ENCODE results near the gene GRHL1.

Gene GRHL1

DNA sequence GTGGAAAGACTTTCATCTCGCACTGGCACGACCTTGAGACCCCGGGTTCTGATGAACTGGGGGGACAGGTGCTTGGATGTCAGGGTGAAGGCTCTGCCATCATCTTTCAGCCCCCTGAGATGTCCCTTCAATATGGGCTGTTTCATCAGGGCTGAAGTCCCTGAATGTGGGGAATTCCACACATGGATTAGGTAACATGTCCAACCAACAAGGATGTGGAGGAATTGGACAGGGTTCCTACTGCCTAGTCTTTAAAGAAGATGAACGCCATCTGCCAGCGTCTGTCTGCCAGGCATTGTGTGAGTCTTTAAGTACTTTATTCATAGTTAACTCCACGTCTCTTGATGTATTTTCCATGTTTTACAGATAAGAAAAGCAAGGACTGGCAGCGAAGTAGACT lies 5.9 kb upstream of the GRHL1 start:
- no peak overlapping the region for H3K4me3 ChIP-seq (ENCODE audit: low read length)
- no peaks in the 10 kb centered on the region for H3F3A ChIP-seq (ENCODE audit: control insufficient read depth, insufficient read depth)
- no peaks in the 10 kb centered on the region for H3K9me3 ChIP-seq (ENCODE audit: control insufficient read depth, insufficient read depth, low read length)
- no peaks in the 10 kb centered on the region for H3K36me3 ChIP-seq (ENCODE audit: control insufficient read depth, low read length)
- no peaks in the 10 kb centered on the region for H3K9me2 ChIP-seq (replicated peaks; ENCODE audit: control insufficient read depth, low read length)
- H3K4me1 ChIP-seq (ENCODE audit: control insufficient read depth, low read length), result peaks cover 2% of the 10 kb centered on the region
- no peaks in the 10 kb centered on the region for H4K20me1 ChIP-seq (ENCODE audit: control insufficient read depth, insufficient read depth, low read depth, low read length)
- no peaks in the 10 kb centered on the region for H3K79me2 ChIP-seq (ENCODE audit: control insufficient read depth, low read length)
- H3K27me3 ChIP-seq (ENCODE audit: control insufficient read depth, low read length), result peaks cover 37% of the 10 kb centered on the region
- TF ChIP-seq, protein P1, sequence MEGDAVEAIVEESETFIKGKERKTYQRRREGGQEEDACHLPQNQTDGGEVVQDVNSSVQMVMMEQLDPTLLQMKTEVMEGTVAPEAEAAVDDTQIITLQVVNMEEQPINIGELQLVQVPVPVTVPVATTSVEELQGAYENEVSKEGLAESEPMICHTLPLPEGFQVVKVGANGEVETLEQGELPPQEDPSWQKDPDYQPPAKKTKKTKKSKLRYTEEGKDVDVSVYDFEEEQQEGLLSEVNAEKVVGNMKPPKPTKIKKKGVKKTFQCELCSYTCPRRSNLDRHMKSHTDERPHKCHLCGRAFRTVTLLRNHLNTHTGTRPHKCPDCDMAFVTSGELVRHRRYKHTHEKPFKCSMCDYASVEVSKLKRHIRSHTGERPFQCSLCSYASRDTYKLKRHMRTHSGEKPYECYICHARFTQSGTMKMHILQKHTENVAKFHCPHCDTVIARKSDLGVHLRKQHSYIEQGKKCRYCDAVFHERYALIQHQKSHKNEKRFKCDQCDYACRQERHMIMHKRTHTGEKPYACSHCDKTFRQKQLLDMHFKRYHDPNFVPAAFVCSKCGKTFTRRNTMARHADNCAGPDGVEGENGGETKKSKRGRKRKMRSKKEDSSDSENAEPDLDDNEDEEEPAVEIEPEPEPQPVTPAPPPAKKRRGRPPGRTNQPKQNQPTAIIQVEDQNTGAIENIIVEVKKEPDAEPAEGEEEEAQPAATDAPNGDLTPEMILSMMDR (IDR thresholded peaks at IDR 0.05; ENCODE audit: low read depth, low read length, poor library complexity, severe bottlenecking), result no peak
- H3K27ac ChIP-seq (ENCODE audit: low read depth, low read length), result no peak overlapping the region
- no peak overlapping the region for H3K4me2 ChIP-seq (ENCODE audit: low read length)

- TF ChIP-seq EZH2phosphoT487 (IDR thresholded peaks at IDR 0.05; ENCODE audit: borderline replicate concordance, low read length), result no peak
- TF ChIP-seq, protein P1 (IDR thresholded peaks at IDR 0.05; ENCODE audit: low read depth, low read length, poor library complexity, severe bottlenecking), result no peak
Measured at GRCh38 chr2:9946076-9946475, 5.4 kb upstream of the GRHL1 start.

DNA sequence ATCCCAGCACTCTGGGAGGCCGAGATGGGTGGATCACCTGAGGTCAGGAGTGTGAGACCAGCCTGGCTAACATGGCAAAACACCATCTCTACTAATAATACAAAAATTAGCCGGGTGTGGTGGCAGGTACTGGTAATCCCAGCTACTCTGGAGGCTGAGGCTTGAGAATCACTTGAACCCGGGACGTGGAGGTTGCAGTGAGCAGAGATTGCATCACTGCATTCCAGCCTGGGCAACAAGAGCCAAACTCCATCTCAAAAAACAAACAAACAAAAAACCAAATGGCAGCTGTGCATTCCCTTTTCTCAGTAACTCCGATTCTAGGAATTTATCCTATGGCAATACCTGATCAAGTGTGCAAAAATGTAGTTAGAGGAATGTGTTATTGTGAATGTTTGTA lies 4.7 kb upstream of the GRHL1 start:
- H3K36me3 ChIP-seq (ENCODE audit: control insufficient read depth, low read length), result no peaks in the 10 kb centered on the region
- H3K4me1 ChIP-seq (ENCODE audit: control insufficient read depth, low read length), result peaks cover 4% of the 10 kb centered on the region
- TF ChIP-seq, protein P1 (IDR thresholded peaks at IDR 0.05; ENCODE audit: low read depth, low read length, poor library complexity, severe bottlenecking), result no peak
- TF ChIP-seq EZH2phosphoT487 (IDR thresholded peaks at IDR 0.05; ENCODE audit: borderline replicate concordance, low read length), result no peak
- H3K27me3 ChIP-seq (ENCODE audit: control insufficient read depth, low read length), result peaks cover 40% of the 10 kb centered on the region
- no peaks in the 10 kb centered on the region for H3K9me2 ChIP-seq (replicated peaks; ENCODE audit: control insufficient read depth, low read length)
- no peaks in the 10 kb centered on the region for H3K79me2 ChIP-seq (ENCODE audit: control insufficient read depth, low read length)
- H3K9me3 ChIP-seq (ENCODE audit: control insufficient read depth, insufficient read depth, low read length), result no peaks in the 10 kb centered on the region
- no peak overlapping the region for H3K4me3 ChIP-seq (ENCODE audit: low read length)
- no peaks in the 10 kb centered on the region for H3F3A ChIP-seq (ENCODE audit: control insufficient read depth, insufficient read depth)
- H3K27ac ChIP-seq (ENCODE audit: low read depth, low read length), result no peak overlapping the region
- no peak overlapping the region for H3K4me2 ChIP-seq (ENCODE audit: low read length)
- H4K20me1 ChIP-seq (ENCODE audit: control insufficient read depth, insufficient read depth, low read depth, low read length), result no peaks in the 10 kb centered on the region

More at GRCh38 chr2:9946076-9946475, 5.4 kb upstream of the GRHL1 start:
- H3K27me3 ChIP-seq (ENCODE audit: control insufficient read depth, low read length), result peaks cover 40% of the 10 kb centered on the region
- no peaks in the 10 kb centered on the region for H3K9me3 ChIP-seq (ENCODE audit: control insufficient read depth, insufficient read depth, low read length)
- H3K79me2 ChIP-seq (ENCODE audit: control insufficient read depth, low read length), result no peaks in the 10 kb centered on the region
- no peak overlapping the region for H3K27ac ChIP-seq (ENCODE audit: low read depth, low read length)
- peaks cover 4% of the 10 kb centered on the region for H3K4me1 ChIP-seq (ENCODE audit: control insufficient read depth, low read length)
- H3K9me2 ChIP-seq (replicated peaks; ENCODE audit: control insufficient read depth, low read length), result no peaks in the 10 kb centered on the region
- no peaks in the 10 kb centered on the region for H3F3A ChIP-seq (ENCODE audit: control insufficient read depth, insufficient read depth)
- no peak overlapping the region for H3K4me2 ChIP-seq (ENCODE audit: low read length)
- no peak overlapping the region for H3K4me3 ChIP-seq (ENCODE audit: low read length)
- H4K20me1 ChIP-seq (ENCODE audit: control insufficient read depth, insufficient read depth, low read depth, low read length), result no peaks in the 10 kb centered on the region
- no peaks in the 10 kb centered on the region for H3K36me3 ChIP-seq (ENCODE audit: control insufficient read depth, low read length)

GRCh38 chr2:9948721-9949120 lies 2.8 kb upstream of the GRHL1 start:
- Histone ChIP-seq H3K9me3 (ENCODE audit: control insufficient read depth, insufficient read depth, low read length) (no peaks in the 10 kb centered on the region), H3K4me3 (ENCODE audit: low read length) (no peak overlapping the region), H3K27ac (ENCODE audit: low read depth, low read length) (no peak overlapping the region), H3K4me2 (ENCODE audit: low read length) (no peak overlapping the region), H4K20me1 (ENCODE audit: control insufficient read depth, insufficient read depth, low read depth, low read length) (no peaks in the 10 kb centered on the region), H3K9me2 (replicated peaks; ENCODE audit: control insufficient read depth, low read length) (no peaks in the 10 kb centered on the region), H3K36me3 (ENCODE audit: control insufficient read depth, low read length) (no peaks in the 10 kb centered on the region), H3K27me3 (ENCODE audit: control insufficient read depth, low read length) (peaks cover 40% of the 10 kb centered on the region), H3F3A (ENCODE audit: control insufficient read depth, insufficient read depth) (peaks cover 3% of the 10 kb centered on the region; the same call in 1 of the 2 replicates), H3K79me2 (ENCODE audit: control insufficient read depth, low read length) (no peaks in the 10 kb centered on the region), H3K4me1 (ENCODE audit: control insufficient read depth, low read length) (peaks cover 20% of the 10 kb centered on the region)
- TF ChIP-seq EZH2phosphoT487 (IDR thresholded peaks at IDR 0.05; ENCODE audit: borderline replicate concordance, low read length), result no peak
- TF ChIP-seq, protein P1 (IDR thresholded peaks at IDR 0.05; ENCODE audit: low read depth, low read length, poor library complexity, severe bottlenecking), result no peak
